ENCODE measurements around the gene SOX6.

The SOX6 gene

DNA sequence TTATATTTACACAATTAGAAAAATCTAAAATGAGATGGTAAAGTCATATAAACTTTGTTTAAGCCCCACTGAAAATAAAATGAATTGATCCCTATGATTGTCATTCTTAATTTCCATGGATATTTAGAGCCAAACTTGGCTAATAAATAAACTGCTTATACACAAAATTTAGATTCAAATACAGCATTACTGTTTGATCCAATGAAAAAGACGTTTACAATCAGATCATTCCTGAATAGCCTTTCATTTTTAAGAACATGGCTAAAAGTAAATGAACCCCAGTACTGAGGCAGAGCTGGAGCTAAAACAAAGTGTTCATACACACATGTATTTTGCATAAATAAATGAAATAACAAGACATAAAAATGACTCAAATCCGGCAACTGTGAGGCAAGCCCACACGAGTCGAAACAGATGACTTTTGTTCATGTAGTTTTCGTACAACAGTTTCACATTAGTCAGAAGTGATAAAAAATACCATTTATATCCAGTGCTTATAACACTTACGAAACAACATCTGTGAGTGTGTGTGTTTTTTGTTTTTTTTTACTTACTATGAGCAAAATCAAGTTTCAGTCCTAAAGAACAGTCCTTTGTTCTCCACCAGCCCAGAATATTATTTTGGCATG, 386.5 kb downstream of the SOX6 start:
- Mint-ChIP-seq H3K9me3 (peaks cover 0 to 4% of the 10 kb centered on the region in 2 donors), H3K27me3 (no peaks in the 10 kb centered on the region), H3K36me3 (ENCODE audit: insufficient read depth) (no peaks in the 10 kb centered on the region), H3K4me3 (no peak overlapping the region), H3K27ac (no peak overlapping the region), H3K4me1 (ENCODE audit: low read depth in 2 of 2) (no peaks in the 10 kb centered on the region)
- no peak for DNase-seq
- ATAC-seq (replicated peaks) = no peak

- H3K36me3 Mint-ChIP-seq (ENCODE audit: insufficient read depth) = no peaks in the 10 kb centered on the region
- ATAC-seq (replicated peaks) (no peak), DNase-seq (no peak)
- H3K4me3 Mint-ChIP-seq = no peak overlapping the region
- peaks cover 0 to 4% of the 10 kb centered on the region in 2 donors for H3K9me3 Mint-ChIP-seq
- H3K27ac Mint-ChIP-seq = no peak overlapping the region
- H3K4me1 Mint-ChIP-seq (ENCODE audit: low read depth in 2 of 2) = no peaks in the 10 kb centered on the region
- H3K27me3 Mint-ChIP-seq = no peaks in the 10 kb centered on the region
Measured at GRCh38 chr11:15969281-15969680, 387.1 kb downstream of the SOX6 start.

DNA sequence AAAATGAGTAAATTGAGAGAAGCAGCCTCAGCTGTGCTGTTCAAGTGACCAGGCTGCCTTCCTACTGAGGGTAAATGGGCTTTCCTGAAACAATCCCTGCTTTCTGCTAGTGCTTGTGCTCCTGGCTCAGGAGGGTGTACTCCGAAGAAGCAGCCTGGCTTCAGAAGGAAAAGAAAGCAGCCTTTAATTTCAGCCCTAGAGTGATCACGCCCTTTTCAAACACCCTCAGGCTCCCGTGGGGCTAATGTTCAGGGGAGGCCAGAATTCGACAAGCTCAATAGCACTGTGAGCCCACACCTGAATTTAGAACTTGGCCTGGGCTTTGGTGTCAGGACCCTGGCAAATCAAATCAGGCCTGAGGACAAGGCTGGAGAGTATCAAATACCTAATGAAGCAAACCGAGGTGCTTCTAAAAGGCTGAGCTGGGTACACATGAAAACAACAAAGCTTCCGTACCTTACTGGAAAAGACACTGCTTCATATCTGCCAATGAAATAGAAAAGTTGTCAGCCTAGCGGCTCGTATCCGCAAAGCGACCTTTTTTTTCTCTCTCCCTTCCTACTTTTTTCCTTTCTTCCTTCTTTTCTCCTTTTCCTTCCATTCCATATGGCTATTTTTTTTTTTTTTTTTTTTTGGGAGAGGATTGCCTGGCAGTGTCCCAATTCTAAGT, 387.8 kb downstream of the SOX6 start:
- H3K27me3 Mint-ChIP-seq = no peaks in the 10 kb centered on the region
- H3K9me3 Mint-ChIP-seq = peaks cover 1 to 4% of the 10 kb centered on the region in 2 donors
- no peak for ATAC-seq (replicated peaks)
- DNase-seq = no peak
- H3K27ac Mint-ChIP-seq = no peak overlapping the region
- no peaks in the 10 kb centered on the region for H3K36me3 Mint-ChIP-seq (ENCODE audit: insufficient read depth)
- H3K4me3 Mint-ChIP-seq = no peak overlapping the region
- H3K4me1 Mint-ChIP-seq (ENCODE audit: low read depth in 2 of 2) = no peaks in the 10 kb centered on the region

DNA sequence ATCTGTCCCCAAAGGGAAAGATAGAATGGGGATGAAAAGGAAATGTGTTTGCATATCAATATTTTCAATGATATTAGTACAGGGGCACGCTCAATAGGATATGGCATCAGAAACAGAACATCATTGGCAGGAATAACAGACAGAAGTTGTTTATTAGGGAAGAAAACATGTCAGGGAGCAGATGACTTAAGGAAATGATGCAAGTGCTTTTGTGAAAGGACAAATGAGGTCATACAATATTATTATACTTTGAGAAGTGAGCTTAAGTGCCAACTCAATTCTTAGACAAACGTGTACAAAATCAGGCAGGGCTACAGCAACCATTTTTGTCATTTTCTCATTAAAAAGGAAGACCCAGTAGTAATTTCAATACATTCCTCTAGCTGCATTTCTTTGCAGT, 388.4 kb downstream of the SOX6 start:
- DNase-seq (no peak), ATAC-seq (replicated peaks) (no peak)
- H3K4me3 Mint-ChIP-seq = no peak overlapping the region
- H3K36me3 Mint-ChIP-seq (ENCODE audit: insufficient read depth) = no peaks in the 10 kb centered on the region
- no peak overlapping the region for H3K27ac Mint-ChIP-seq
- peaks cover 4 to 7% of the 10 kb centered on the region in 2 donors for H3K9me3 Mint-ChIP-seq
- no peaks in the 10 kb centered on the region for H3K4me1 Mint-ChIP-seq (ENCODE audit: low read depth in 2 of 2)
- no peaks in the 10 kb centered on the region for H3K27me3 Mint-ChIP-seq

DNA sequence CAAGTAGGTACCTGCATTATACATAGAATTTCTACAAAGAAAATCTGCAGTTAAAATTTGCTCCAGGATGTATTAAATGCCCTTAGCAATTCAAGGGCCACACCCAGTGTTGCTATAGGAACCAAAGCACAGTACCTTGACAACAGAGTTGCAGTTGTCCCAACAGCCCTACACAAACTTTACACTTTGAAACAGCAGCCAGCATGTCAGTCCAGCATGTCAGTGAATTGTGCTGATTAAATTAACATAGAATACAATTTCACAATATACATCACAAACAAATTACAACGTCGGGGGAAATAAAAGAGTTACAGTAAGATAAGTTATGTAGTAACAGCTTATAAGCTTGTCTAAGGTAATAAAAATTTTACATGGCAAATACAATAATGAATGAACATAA, 389.2 kb downstream of the SOX6 start:
- Mint-ChIP-seq H3K27ac (no peak overlapping the region), H3K4me3 (no peak overlapping the region), H3K4me1 (ENCODE audit: low read depth in 2 of 2) (no peaks in the 10 kb centered on the region), H3K27me3 (no peaks in the 10 kb centered on the region), H3K9me3 (peaks cover 8 to 15% of the 10 kb centered on the region in 2 donors), H3K36me3 (ENCODE audit: insufficient read depth) (no peaks in the 10 kb centered on the region)
- DNase-seq (no peak), ATAC-seq (replicated peaks) (no peak)

- no peak overlapping the region for H3K27ac Mint-ChIP-seq
- H3K36me3 Mint-ChIP-seq (ENCODE audit: insufficient read depth) = no peaks in the 10 kb centered on the region
- no peaks in the 10 kb centered on the region for H3K27me3 Mint-ChIP-seq
- H3K4me1 Mint-ChIP-seq (ENCODE audit: low read depth in 2 of 2) = no peaks in the 10 kb centered on the region
- no peak overlapping the region for H3K4me3 Mint-ChIP-seq
- ATAC-seq (replicated peaks) (no peak), DNase-seq (no peak)
- peaks cover 8 to 20% of the 10 kb centered on the region in 2 donors for H3K9me3 Mint-ChIP-seq
Measured at GRCh38 chr11:15965562-15966250, 390.6 kb downstream of the SOX6 start.

DNA sequence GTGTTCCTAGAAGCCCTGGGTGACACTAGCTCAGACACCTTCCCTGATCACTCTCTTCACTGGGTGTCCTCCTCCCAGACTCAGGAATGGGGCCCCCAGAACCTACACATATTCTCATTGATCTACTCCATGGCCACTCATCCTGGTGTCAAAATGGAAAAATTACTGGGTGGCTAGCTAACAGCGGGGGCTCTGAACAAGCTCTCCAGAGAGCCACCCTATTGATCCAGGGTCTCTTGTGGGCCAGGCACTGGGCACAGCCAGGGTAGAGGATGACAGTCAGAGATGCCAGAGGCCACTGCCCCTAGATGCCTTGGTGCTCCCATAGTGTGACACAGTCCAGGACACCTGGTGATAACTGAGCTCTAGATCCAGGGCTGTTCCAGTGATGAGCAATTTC, 393.1 kb downstream of the SOX6 start:
- no peak for ATAC-seq (replicated peaks)
- Mint-ChIP-seq H3K36me3 (ENCODE audit: insufficient read depth) (no peaks in the 10 kb centered on the region), H3K4me1 (ENCODE audit: low read depth in 2 of 2) (peaks cover 0 to 2% of the 10 kb centered on the region in 2 donors), H3K9me3 (peaks cover 5 to 20% of the 10 kb centered on the region in 2 donors), H3K27ac (no peak overlapping the region), H3K27me3 (no peaks in the 10 kb centered on the region), H3K4me3 (no peak overlapping the region)
- no peak for DNase-seq

DNA sequence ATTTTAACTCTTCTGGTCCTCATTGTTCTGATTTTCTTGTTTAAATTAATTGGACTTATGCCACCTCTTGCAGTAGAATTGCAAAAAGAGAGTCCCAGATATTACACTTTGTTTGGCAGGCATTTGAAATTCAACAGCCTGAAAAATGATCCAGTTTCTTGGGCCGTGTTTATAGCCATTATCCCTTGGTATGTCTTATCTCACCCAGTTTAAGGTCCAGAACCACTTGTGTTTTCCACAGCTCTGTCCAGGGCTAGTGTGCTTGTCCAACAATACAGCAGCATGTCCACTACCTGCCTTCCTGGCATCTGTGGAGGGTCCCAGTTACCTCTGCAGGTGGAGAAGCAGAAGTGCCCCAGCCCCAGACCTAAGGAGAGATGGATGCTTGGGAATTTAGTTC, 397.4 kb downstream of the SOX6 start:
- Mint-ChIP-seq H3K27me3 (no peaks in the 10 kb centered on the region), H3K4me3 (no peak overlapping the region), H3K27ac (no peak overlapping the region), H3K9me3 (peaks cover 9 to 20% of the 10 kb centered on the region in 2 donors), H3K4me1 (ENCODE audit: low read depth in 2 of 2) (peaks cover 0 to 2% of the 10 kb centered on the region in 2 donors), H3K36me3 (ENCODE audit: insufficient read depth) (peaks cover 1% of the 10 kb centered on the region)
- ATAC-seq (replicated peaks) = no peak
- no peak for DNase-seq

DNA sequence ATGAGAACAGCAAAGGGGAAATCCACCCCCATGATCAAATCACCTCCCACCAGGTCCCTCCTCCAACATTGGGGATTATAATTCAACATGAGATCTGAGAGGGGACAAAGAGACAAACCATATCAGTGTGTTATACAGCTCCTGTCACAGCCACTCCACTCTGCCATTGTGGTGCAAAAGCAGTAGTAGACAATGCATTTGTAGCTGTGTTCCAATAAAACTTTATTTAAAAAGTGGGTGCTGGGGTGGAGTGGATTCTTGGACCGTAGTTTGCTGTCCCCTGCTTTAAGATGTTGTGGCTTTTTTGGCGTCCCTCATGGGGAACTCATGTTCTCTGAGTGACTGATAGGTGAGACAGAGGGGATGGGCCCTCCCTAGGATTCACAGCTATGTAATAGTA, 399.1 kb downstream of the SOX6 start:
- ATAC-seq (replicated peaks) (no peak), DNase-seq (no peak)
- peaks cover 5% of the 10 kb centered on the region for H3K36me3 Mint-ChIP-seq (ENCODE audit: insufficient read depth)
- no peaks in the 10 kb centered on the region for H3K27me3 Mint-ChIP-seq
- peaks cover 0 to 2% of the 10 kb centered on the region in 2 donors for H3K4me1 Mint-ChIP-seq (ENCODE audit: low read depth in 2 of 2)
- no peak overlapping the region for H3K27ac Mint-ChIP-seq
- peaks cover 5 to 7% of the 10 kb centered on the region in 2 donors for H3K9me3 Mint-ChIP-seq
- H3K4me3 Mint-ChIP-seq = no peak overlapping the region

- Mint-ChIP-seq H3K4me1 (ENCODE audit: low read depth in 2 of 2) (peaks cover 0 to 2% of the 10 kb centered on the region in 2 donors), H3K9me3 (peaks cover 0 to 7% of the 10 kb centered on the region in 2 donors), H3K27ac (no peak overlapping the region), H3K27me3 (no peaks in the 10 kb centered on the region), H3K36me3 (ENCODE audit: insufficient read depth) (peaks cover 5% of the 10 kb centered on the region), H3K4me3 (no peak overlapping the region)
- ATAC-seq (replicated peaks) (no peak), DNase-seq (no peak)
Measured at GRCh38 chr11:15956302-15956701, 400.0 kb downstream of the SOX6 start.

- DNase-seq (no peak), ATAC-seq (replicated peaks) (no peak)
- Mint-ChIP-seq H3K4me1 (ENCODE audit: low read depth in 2 of 2) (peaks cover 0 to 2% of the 10 kb centered on the region in 2 donors), H3K36me3 (ENCODE audit: insufficient read depth) (peaks cover 5% of the 10 kb centered on the region), H3K27ac (no peak overlapping the region), H3K4me3 (no peak overlapping the region), H3K9me3 (peaks cover 0 to 6% of the 10 kb centered on the region in 2 donors), H3K27me3 (no peaks in the 10 kb centered on the region)
Measured at GRCh38 chr11:15955595-15955994, 400.8 kb downstream of the SOX6 start.

- Mint-ChIP-seq H3K4me3 (no peak overlapping the region), H3K27ac (no peak overlapping the region), H3K9me3 (peaks cover 6 to 24% of the 10 kb centered on the region in 2 donors), H3K4me1 (ENCODE audit: low read depth in 2 of 2) (no peaks in the 10 kb centered on the region), H3K36me3 (ENCODE audit: insufficient read depth) (no peaks in the 10 kb centered on the region), H3K27me3 (no peaks in the 10 kb centered on the region)
- ATAC-seq (replicated peaks) (no peak), DNase-seq (no peak)
Measured at GRCh38 chr11:15947681-15948648, 408.4 kb downstream of the SOX6 start.

DNA sequence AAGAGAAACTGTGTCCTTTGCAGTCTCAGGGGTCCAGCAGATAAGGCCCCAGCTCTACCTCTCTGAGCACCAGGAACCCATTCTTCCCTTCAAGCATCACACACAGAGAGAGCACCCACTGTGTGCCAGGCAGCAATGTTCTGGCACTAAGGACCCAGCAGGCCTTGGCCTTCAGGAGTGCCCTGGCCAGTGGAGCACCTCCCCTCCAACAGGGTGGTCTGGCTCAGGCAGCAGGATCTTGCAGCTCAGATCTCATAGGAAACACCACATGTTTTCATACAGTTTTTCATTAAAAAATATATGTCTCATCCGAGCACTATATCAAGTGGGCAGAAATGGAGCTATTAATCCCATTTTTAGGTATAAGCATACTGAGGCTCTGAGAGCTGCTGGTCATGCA, 410.6 kb downstream of the SOX6 start:
- Mint-ChIP-seq H3K27me3 (no peaks in the 10 kb centered on the region), H3K27ac (no peak overlapping the region), H3K4me1 (ENCODE audit: low read depth in 2 of 2) (no peaks in the 10 kb centered on the region), H3K4me3 (no peak overlapping the region), H3K36me3 (ENCODE audit: insufficient read depth) (no peaks in the 10 kb centered on the region), H3K9me3 (peaks cover 8 to 24% of the 10 kb centered on the region in 2 donors)
- ATAC-seq (replicated peaks) (no peak), DNase-seq (no peak)

Data from effector memory CD8-positive, alpha-beta T cell (primary cell).